ENCODE data around the gene SDS.

SDS gene

DNA sequence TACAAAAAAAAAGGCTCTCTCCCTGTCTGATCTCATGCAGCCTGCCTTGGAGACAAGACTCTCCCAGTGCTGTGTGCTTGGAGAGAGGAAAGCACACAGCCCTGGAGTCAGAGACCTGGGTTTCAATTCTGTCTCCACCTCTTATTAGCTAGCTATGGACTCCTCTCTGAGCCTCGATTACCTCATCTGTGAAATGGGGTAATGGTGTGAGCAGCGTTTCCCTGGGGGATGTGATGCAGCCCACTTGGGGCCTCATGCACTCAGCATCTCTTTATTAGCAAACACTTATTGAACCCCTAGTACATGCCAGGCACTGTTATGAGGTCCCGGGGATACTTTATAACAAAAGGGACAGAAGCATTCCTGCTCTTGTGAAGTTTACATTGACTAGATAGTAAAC lies 12.5 kb downstream of the SDS start:
- Histone ChIP-seq H4K8ac (ENCODE audit: low read depth, low read length) (no peak overlapping the region), H3K56ac (ENCODE audit: low read length) (no peak overlapping the region), H2BK15ac (replicated peaks; ENCODE audit: low read depth) (no peak overlapping the region), H3K36me3 (ENCODE audit: control insufficient read depth, insufficient read depth, low read length) (no peaks in the 10 kb centered on the region), H3K27ac (ENCODE audit: low read depth, low read length) (no peak overlapping the region), H3K9ac (ENCODE audit: low read length) (no peak overlapping the region), H3K4me1 (ENCODE audit: control insufficient read depth, low read depth, low read length) (no peaks in the 10 kb centered on the region), H3K79me2 (ENCODE audit: control insufficient read depth, insufficient read depth, low read length) (no peaks in the 10 kb centered on the region), H2BK120ac (ENCODE audit: low read depth, low read length) (no peak overlapping the region), H2BK5ac (ENCODE audit: low read length) (no peak overlapping the region), H4K5ac (ENCODE audit: low read length) (no peak overlapping the region), H3K18ac (ENCODE audit: low read length) (no peak overlapping the region), H3K4me2 (ENCODE audit: low read length) (no peak overlapping the region), H3K4ac (ENCODE audit: low read depth, low read length) (no peak overlapping the region), H3K27me3 (ENCODE audit: insufficient read depth, low read length, poor library complexity) (no peaks in the 10 kb centered on the region), H3K23ac (ENCODE audit: low read length) (no peak overlapping the region), H3K79me1 (ENCODE audit: low read length) (no peaks in the 10 kb centered on the region), H3K4me3 (ENCODE audit: low read length) (no peak overlapping the region), H2AK5ac (ENCODE audit: low read length) (no peak overlapping the region)
- WGBS (ENCODE audit: extremely low coverage, insufficient coverage, low lambda C conversion rate): no CpG with 5 or more reads among the region's 3 CpGs
- no peak for DNase-seq

GRCh38 chr12:113390064-113391043 lies 13.3 kb downstream of the SDS start:
- Histone ChIP-seq H4K8ac (ENCODE audit: low read depth, low read length) (no peak overlapping the region), H2BK5ac (ENCODE audit: low read length) (no peak overlapping the region), H3K27me3 (ENCODE audit: insufficient read depth, low read length, poor library complexity) (no peaks in the 10 kb centered on the region), H3K56ac (ENCODE audit: low read length) (no peak overlapping the region), H3K4me3 (ENCODE audit: low read length) (no peak overlapping the region), H3K79me1 (ENCODE audit: low read length) (no peaks in the 10 kb centered on the region), H3K4ac (ENCODE audit: low read depth, low read length) (no peak overlapping the region), H4K5ac (ENCODE audit: low read length) (no peak overlapping the region), H3K18ac (ENCODE audit: low read length) (no peak overlapping the region), H3K4me2 (ENCODE audit: low read length) (no peak overlapping the region), H3K23ac (ENCODE audit: low read length) (no peak overlapping the region), H2AK5ac (ENCODE audit: low read length) (no peak overlapping the region), H2BK15ac (replicated peaks; ENCODE audit: low read depth) (no peak overlapping the region), H3K79me2 (ENCODE audit: control insufficient read depth, insufficient read depth, low read length) (no peaks in the 10 kb centered on the region), H3K27ac (ENCODE audit: low read depth, low read length) (no peak overlapping the region), H2BK120ac (ENCODE audit: low read depth, low read length) (no peak overlapping the region), H3K9ac (ENCODE audit: low read length) (no peak overlapping the region), H3K4me1 (ENCODE audit: control insufficient read depth, low read depth, low read length) (no peaks in the 10 kb centered on the region), H3K36me3 (ENCODE audit: control insufficient read depth, insufficient read depth, low read length) (no peaks in the 10 kb centered on the region)
- DNase-seq: no peak
- 100% methylated on average over 3 of the region's 6 CpGs for WGBS (ENCODE audit: extremely low coverage, insufficient coverage, low lambda C conversion rate)

DNA sequence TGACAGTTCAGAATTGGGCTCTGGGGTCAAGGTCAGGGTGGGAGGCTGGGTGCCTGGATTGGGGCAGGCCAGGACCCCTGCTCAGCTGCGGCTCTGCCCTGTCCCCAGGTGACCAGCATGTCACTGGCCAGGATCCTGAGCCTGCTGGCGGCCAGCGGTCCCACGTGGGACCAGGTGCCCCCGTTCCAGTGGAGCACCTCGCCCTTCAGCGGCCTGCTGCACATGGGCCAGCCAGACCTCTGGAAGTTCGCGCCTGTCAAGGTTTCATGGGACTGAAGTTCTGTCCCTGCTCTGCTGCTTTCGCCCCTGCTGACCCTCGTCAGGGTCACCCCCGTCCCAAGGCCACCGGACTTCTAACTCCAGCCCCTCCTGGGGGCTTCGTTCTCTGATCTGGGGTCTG lies 15.3 kb downstream of the SDS start:
- no peaks in the 10 kb centered on the region for H3K79me2 ChIP-seq (ENCODE audit: control insufficient read depth, insufficient read depth, low read length)
- H4K8ac ChIP-seq (ENCODE audit: low read depth, low read length): no peak overlapping the region
- no CpG with 5 or more reads among the region's 14 CpGs for WGBS (ENCODE audit: extremely low coverage, insufficient coverage, low lambda C conversion rate)
- H4K5ac ChIP-seq (ENCODE audit: low read length): no peak overlapping the region
- DNase-seq: no peak
- no peak overlapping the region for H2BK5ac ChIP-seq (ENCODE audit: low read length)
- H3K36me3 ChIP-seq (ENCODE audit: control insufficient read depth, insufficient read depth, low read length): no peaks in the 10 kb centered on the region
- H3K27ac ChIP-seq (ENCODE audit: low read depth, low read length): no peak overlapping the region
- H3K9ac ChIP-seq (ENCODE audit: low read length): no peak overlapping the region
- no peaks in the 10 kb centered on the region for H3K4me1 ChIP-seq (ENCODE audit: control insufficient read depth, low read depth, low read length)
- H3K18ac ChIP-seq (ENCODE audit: low read length): no peak overlapping the region
- no peaks in the 10 kb centered on the region for H3K79me1 ChIP-seq (ENCODE audit: low read length)
- H3K23ac ChIP-seq (ENCODE audit: low read length): no peak overlapping the region
- H3K56ac ChIP-seq (ENCODE audit: low read length): no peak overlapping the region
- H3K4me3 ChIP-seq (ENCODE audit: low read length): no peak overlapping the region
- H2BK120ac ChIP-seq (ENCODE audit: low read depth, low read length): no peak overlapping the region
- no peak overlapping the region for H2BK15ac ChIP-seq (replicated peaks; ENCODE audit: low read depth)
- no peak overlapping the region for H2AK5ac ChIP-seq (ENCODE audit: low read length)
- no peak overlapping the region for H3K4ac ChIP-seq (ENCODE audit: low read depth, low read length)
- no peak overlapping the region for H3K4me2 ChIP-seq (ENCODE audit: low read length)
- H3K27me3 ChIP-seq (ENCODE audit: insufficient read depth, low read length, poor library complexity): no peaks in the 10 kb centered on the region

- no peak overlapping the region for H2BK15ac ChIP-seq (replicated peaks; ENCODE audit: low read depth)
- no peak overlapping the region for H3K4ac ChIP-seq (ENCODE audit: low read depth, low read length)
- no peaks in the 10 kb centered on the region for H3K36me3 ChIP-seq (ENCODE audit: control insufficient read depth, insufficient read depth, low read length)
- no peak overlapping the region for H3K56ac ChIP-seq (ENCODE audit: low read length)
- no peak overlapping the region for H4K5ac ChIP-seq (ENCODE audit: low read length)
- no peak for DNase-seq
- WGBS (ENCODE audit: extremely low coverage, insufficient coverage, low lambda C conversion rate): no CpG with 5 or more reads among the region's 11 CpGs
- H4K8ac ChIP-seq (ENCODE audit: low read depth, low read length): no peak overlapping the region
- H2BK120ac ChIP-seq (ENCODE audit: low read depth, low read length): no peak overlapping the region
- no peaks in the 10 kb centered on the region for H3K27me3 ChIP-seq (ENCODE audit: insufficient read depth, low read length, poor library complexity)
- H3K4me1 ChIP-seq (ENCODE audit: control insufficient read depth, low read depth, low read length): no peaks in the 10 kb centered on the region
- no peak overlapping the region for H3K4me2 ChIP-seq (ENCODE audit: low read length)
- H3K23ac ChIP-seq (ENCODE audit: low read length): no peak overlapping the region
- H3K4me3 ChIP-seq (ENCODE audit: low read length): no peak overlapping the region
- H2AK5ac ChIP-seq (ENCODE audit: low read length): no peak overlapping the region
- no peak overlapping the region for H3K27ac ChIP-seq (ENCODE audit: low read depth, low read length)
- H3K79me1 ChIP-seq (ENCODE audit: low read length): no peaks in the 10 kb centered on the region
- no peak overlapping the region for H3K18ac ChIP-seq (ENCODE audit: low read length)
- H3K9ac ChIP-seq (ENCODE audit: low read length): no peak overlapping the region
- H2BK5ac ChIP-seq (ENCODE audit: low read length): no peak overlapping the region
- no peaks in the 10 kb centered on the region for H3K79me2 ChIP-seq (ENCODE audit: control insufficient read depth, insufficient read depth, low read length)
Measured at GRCh38 chr12:113387631-113388030, 16.1 kb downstream of the SDS start.

- Histone ChIP-seq H3K36me3 (ENCODE audit: control insufficient read depth, insufficient read depth, low read length) (no peaks in the 10 kb centered on the region), H3K4me1 (ENCODE audit: control insufficient read depth, low read depth, low read length) (no peaks in the 10 kb centered on the region), H3K18ac (ENCODE audit: low read length) (no peak overlapping the region), H2BK5ac (ENCODE audit: low read length) (no peak overlapping the region), H3K9ac (ENCODE audit: low read length) (no peak overlapping the region), H3K23ac (ENCODE audit: low read length) (no peak overlapping the region), H3K56ac (ENCODE audit: low read length) (no peak overlapping the region), H4K8ac (ENCODE audit: low read depth, low read length) (no peak overlapping the region), H3K4me3 (ENCODE audit: low read length) (no peak overlapping the region), H3K4me2 (ENCODE audit: low read length) (no peak overlapping the region), H4K5ac (ENCODE audit: low read length) (no peak overlapping the region), H2BK15ac (replicated peaks; ENCODE audit: low read depth) (no peak overlapping the region), H3K79me1 (ENCODE audit: low read length) (no peaks in the 10 kb centered on the region), H2BK120ac (ENCODE audit: low read depth, low read length) (no peak overlapping the region), H3K27me3 (ENCODE audit: insufficient read depth, low read length, poor library complexity) (no peaks in the 10 kb centered on the region), H3K27ac (ENCODE audit: low read depth, low read length) (no peak overlapping the region), H3K4ac (ENCODE audit: low read depth, low read length) (no peak overlapping the region), H2AK5ac (ENCODE audit: low read length) (no peak overlapping the region), H3K79me2 (ENCODE audit: control insufficient read depth, insufficient read depth, low read length) (no peaks in the 10 kb centered on the region)
- no peak for DNase-seq
- no CpG with 5 or more reads among the region's 12 CpGs for WGBS (ENCODE audit: extremely low coverage, insufficient coverage, low lambda C conversion rate)
Measured at GRCh38 chr12:113386866-113387566, 16.7 kb downstream of the SDS start.
